ENCODE results near the gene LY6G5B. TPM values are rescaled to one million over a fixed set of nuclear protein-coding genes. Genes with fewer than 3 reads are reported as not detected.
"Not testable (repeated sequence)": the region's sequence is repeated elsewhere in the genome, so short reads cannot be mapped to it uniquely, and the experiment has no call there.

LY6G5B gene
- total RNA-seq, 3 donors from 2014 or later: 22.6 to 24.0 (median 22.9) TPM

GRCh38 chr6:31702819-31703716, 33.3 kb downstream of the LY6G5B start, which contains the start of gene ABHD16A:
TSS of gene ABHD16A (minus strand) at chr6:31703324. CDS start at chr6:31703281, 43 bp downstream.
- Mint-ChIP-seq H3K4me1 (ENCODE audit: low read depth) (peaks cover 22% of the 10 kb centered on the region), H3K36me3 (ENCODE audit: insufficient read depth) (peaks cover under 1% of the 10 kb centered on the region), H3K27me3 (ENCODE audit: low read depth) (no peaks in the 10 kb centered on the region), H3K9me3 (no peaks in the 10 kb centered on the region), H3K4me3 (peak within 1 kb of the TSS; percentile 99)
- DNase-seq: peak; percentile 96
- ATAC-seq: peak; percentile 94 to 95

DNA sequence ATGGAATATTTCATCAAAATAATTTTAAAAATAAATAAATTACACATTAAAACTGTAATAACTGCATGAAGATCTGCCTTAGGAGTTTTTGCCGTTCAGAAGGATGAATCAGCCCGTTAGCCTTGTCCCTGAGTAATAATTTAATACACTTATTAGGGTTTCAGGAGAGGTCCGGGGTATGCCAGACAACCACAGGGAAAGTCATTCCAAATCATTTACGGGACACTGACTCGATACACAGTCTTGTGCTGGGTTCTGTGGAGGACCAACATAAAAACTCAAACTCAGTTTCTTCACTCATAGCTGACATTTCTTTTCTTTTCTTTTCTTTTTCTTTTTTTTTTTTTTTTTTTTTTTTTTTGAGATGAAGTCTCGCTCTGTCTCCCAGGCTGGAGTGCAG, 36.2 kb downstream of the LY6G5B start:
- no peaks in the 10 kb centered on the region for H3K27me3 Mint-ChIP-seq (ENCODE audit: low read depth)
- ATAC-seq: no peak
- no peak overlapping the region for H3K4me3 Mint-ChIP-seq
- H3K36me3 Mint-ChIP-seq (ENCODE audit: insufficient read depth): no peaks in the 10 kb centered on the region
- H3K4me1 Mint-ChIP-seq (ENCODE audit: low read depth): peaks cover 21% of the 10 kb centered on the region
- H3K9me3 Mint-ChIP-seq: no peaks in the 10 kb centered on the region
- no peak for DNase-seq

- Mint-ChIP-seq H3K9me3 (no peaks in the 10 kb centered on the region), H3K27me3 (ENCODE audit: low read depth) (no peaks in the 10 kb centered on the region), H3K4me1 (ENCODE audit: low read depth) (peaks cover 20% of the 10 kb centered on the region), H3K36me3 (ENCODE audit: insufficient read depth) (no peaks in the 10 kb centered on the region), H3K4me3 (no peak within 1 kb of the TSS)
- ATAC-seq (no peak), DNase-seq (no peak)
Measured at GRCh38 chr6:31706599-31706998, 36.8 kb downstream of the LY6G5B start, which contains the start of gene LY6G6F. TSS of gene LY6G6F (plus strand) at chr6:31706866. CDS start at chr6:31706907, 41 bp downstream.

- Mint-ChIP-seq H3K27me3 (ENCODE audit: low read depth) (no peaks in the 10 kb centered on the region), H3K36me3 (ENCODE audit: insufficient read depth) (no peaks in the 10 kb centered on the region), H3K4me3 (no peak overlapping the region), H3K9me3 (no peaks in the 10 kb centered on the region), H3K4me1 (ENCODE audit: low read depth) (peaks cover 14% of the 10 kb centered on the region)
- DNase-seq (no peak), ATAC-seq (no peak)
Measured at GRCh38 chr6:31707701-31708100, 37.9 kb downstream of the LY6G5B start.

DNA sequence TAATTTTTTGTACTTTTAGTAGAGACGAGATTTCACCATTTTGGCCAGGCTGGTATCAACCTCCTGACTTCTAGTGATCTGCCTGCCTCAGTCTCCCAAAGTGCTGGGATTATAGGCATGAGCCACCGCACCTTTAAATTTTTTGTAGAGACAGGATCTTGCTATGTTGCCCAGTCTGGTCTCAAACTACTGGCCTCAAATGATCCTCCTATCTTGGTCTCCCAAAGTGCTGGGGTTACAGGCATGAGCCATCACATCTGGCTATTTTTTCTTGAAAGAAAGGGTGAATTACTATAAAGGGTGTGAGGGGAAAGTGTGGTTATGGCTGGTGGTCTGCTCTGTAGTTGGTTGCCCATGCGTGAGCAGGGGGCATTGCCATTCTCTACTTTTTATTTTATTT, 38.4 kb downstream of the LY6G5B start:
- no peaks in the 10 kb centered on the region for H3K36me3 Mint-ChIP-seq (ENCODE audit: insufficient read depth)
- DNase-seq: no peak
- peaks cover 13% of the 10 kb centered on the region for H3K4me1 Mint-ChIP-seq (ENCODE audit: low read depth)
- ATAC-seq: no peak
- H3K4me3 Mint-ChIP-seq: no peak overlapping the region
- no peaks in the 10 kb centered on the region for H3K9me3 Mint-ChIP-seq
- H3K27me3 Mint-ChIP-seq (ENCODE audit: low read depth): no peaks in the 10 kb centered on the region

DNA sequence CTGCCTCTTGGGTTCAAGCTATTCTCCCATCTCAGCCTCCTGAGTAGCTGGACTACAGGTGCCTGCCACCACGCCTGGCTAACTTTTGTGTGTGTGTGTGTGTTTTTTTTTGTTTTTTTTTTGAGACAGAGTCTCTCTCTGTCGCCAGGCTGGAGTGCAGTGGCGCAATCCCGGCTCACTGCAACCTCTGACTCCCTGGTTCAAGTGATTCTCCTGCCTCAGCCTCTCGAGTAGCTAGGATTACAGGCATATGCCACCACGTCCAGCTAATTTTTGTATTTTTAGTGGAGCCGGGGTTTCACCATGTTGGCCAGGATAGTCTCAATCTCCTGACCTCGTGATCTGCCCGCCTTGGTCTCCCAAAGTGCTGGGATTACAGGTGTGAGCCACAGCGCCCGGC, 39.4 kb downstream of the LY6G5B start:
- H3K27me3 Mint-ChIP-seq (ENCODE audit: low read depth); DNase-seq; H3K9me3 Mint-ChIP-seq; ATAC-seq; H3K36me3 Mint-ChIP-seq (ENCODE audit: insufficient read depth); H3K4me3 Mint-ChIP-seq: not testable (repeated sequence)
- H3K4me1 Mint-ChIP-seq (ENCODE audit: low read depth): peaks cover 11% of the 10 kb centered on the region

- DNase-seq (no peak), ATAC-seq (no peak)
- H3K4me3 Mint-ChIP-seq: no peak overlapping the region
- no peaks in the 10 kb centered on the region for H3K9me3 Mint-ChIP-seq
- H3K27me3 Mint-ChIP-seq (ENCODE audit: low read depth): no peaks in the 10 kb centered on the region
- peaks cover 11% of the 10 kb centered on the region for H3K4me1 Mint-ChIP-seq (ENCODE audit: low read depth)
- H3K36me3 Mint-ChIP-seq (ENCODE audit: insufficient read depth): no peaks in the 10 kb centered on the region
Measured at GRCh38 chr6:31710523-31711219, 40.9 kb downstream of the LY6G5B start.

GRCh38 chr6:31711233-31711632, 41.5 kb downstream of the LY6G5B start:
- ATAC-seq (no peak), DNase-seq (no peak)
- Mint-ChIP-seq H3K9me3 (no peaks in the 10 kb centered on the region), H3K4me1 (ENCODE audit: low read depth) (peaks cover 11% of the 10 kb centered on the region), H3K27me3 (ENCODE audit: low read depth) (no peaks in the 10 kb centered on the region), H3K4me3 (no peak overlapping the region), H3K36me3 (ENCODE audit: insufficient read depth) (no peaks in the 10 kb centered on the region)

GRCh38 chr6:31712296-31712695, 42.5 kb downstream of the LY6G5B start:
- DNase-seq (no peak), ATAC-seq (peak in 1 of 2 donors; percentile 46)
- Mint-ChIP-seq H3K4me3 (no peak overlapping the region), H3K9me3 (no peaks in the 10 kb centered on the region), H3K36me3 (ENCODE audit: insufficient read depth) (no peaks in the 10 kb centered on the region), H3K4me1 (ENCODE audit: low read depth) (peaks cover 11% of the 10 kb centered on the region), H3K27me3 (ENCODE audit: low read depth) (no peaks in the 10 kb centered on the region)

- no peaks in the 10 kb centered on the region for H3K9me3 Mint-ChIP-seq
- H3K27me3 Mint-ChIP-seq (ENCODE audit: low read depth): no peaks in the 10 kb centered on the region
- no peak overlapping the region for H3K4me3 Mint-ChIP-seq
- no peak for ATAC-seq
- no peak for DNase-seq
- H3K36me3 Mint-ChIP-seq (ENCODE audit: insufficient read depth): no peaks in the 10 kb centered on the region
- H3K4me1 Mint-ChIP-seq (ENCODE audit: low read depth): peaks cover 11% of the 10 kb centered on the region
Measured at GRCh38 chr6:31713465-31713864, 43.7 kb downstream of the LY6G5B start.

DNA sequence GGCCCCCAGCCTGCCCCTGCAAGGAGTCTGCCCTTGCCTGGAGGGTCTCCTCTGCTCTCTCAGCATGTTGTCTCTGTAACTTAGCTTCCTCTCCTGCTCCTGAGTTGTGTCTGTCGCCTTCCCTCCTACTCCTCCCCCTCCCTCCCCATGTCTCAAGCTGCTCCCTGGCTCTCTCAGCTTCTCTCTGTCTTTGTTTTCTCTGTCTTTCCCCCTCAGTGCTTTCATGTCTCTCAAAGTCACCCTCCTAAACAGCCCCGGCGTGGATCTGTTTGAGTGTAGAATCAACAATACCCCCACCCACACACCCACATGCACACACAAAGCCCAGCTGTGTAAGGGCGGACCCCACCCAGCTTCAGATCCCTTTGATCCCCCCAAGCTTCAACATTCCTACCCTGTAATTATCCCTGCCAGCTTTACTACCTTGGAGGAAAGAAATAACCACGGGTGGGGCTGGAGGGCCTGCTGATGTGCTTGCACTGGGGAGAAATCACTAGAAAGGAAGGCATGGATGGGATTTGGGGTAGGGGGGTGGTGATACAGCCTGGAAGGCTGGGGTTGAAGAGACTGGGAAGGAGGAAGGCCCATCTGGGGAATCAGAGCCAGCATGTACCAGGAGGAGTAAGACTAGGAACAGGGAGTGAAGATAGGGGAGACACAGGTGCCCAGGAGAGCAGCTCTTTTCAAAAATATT, 44.4 kb downstream of the LY6G5B start:
- Mint-ChIP-seq H3K4me3 (no peak overlapping the region), H3K27me3 (ENCODE audit: low read depth) (no peaks in the 10 kb centered on the region), H3K4me1 (ENCODE audit: low read depth) (peaks cover 11% of the 10 kb centered on the region), H3K36me3 (ENCODE audit: insufficient read depth) (no peaks in the 10 kb centered on the region), H3K9me3 (no peaks in the 10 kb centered on the region)
- ATAC-seq (no peak), DNase-seq (no peak)

DNA sequence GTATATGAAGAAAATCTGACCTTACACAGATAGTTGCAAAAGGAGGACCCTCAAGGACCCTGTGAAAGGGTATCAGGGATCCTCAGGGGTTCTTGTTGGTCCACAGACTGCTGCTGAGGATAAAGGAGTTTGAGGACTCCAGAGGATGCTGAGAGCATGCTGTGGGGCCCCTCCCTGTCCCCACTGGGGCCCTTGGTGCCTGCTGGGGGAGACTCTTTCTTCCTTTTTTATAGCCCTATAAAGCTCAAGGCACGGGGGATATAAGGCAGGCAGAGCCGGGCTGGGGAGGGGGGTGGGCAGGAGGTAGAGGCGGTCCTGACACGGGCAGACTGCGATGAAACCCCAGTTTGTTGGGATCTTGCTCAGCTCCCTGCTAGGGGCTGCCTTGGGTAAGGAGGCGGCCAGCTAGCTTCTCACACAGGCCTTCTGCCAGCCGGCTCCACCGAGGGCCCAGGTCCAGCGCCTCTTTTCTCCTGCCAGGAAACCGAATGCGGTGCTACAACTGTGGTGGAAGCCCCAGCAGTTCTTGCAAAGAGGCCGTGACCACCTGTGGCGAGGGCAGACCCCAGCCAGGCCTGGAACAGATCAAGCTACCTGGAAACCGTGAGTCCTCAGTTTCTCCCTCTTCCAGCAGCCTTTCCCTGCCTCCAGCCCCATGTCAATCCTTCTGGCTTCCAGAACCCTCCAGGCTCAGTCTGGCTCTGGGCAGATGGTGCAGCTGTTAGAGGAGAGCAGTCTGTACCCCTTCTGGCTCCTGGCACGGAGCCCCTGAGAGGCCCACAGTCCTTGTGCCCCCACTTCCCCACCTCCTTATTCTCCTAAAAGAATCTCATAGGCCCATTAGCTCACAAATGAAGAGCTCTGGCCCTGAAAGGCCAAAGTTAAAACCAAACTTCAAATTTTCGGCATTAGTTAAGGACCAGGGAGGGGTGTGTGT, 45.5 kb downstream of the LY6G5B start, which contains the start of gene LY6G6D:
Gene LY6G6D (plus strand): TSS at position 327 of the 937 bp plus-strand sequence. CDS start 8 bp downstream, at position 335.
- no peaks in the 10 kb centered on the region for H3K9me3 Mint-ChIP-seq
- no peak for DNase-seq
- peaks cover 11% of the 10 kb centered on the region for H3K4me1 Mint-ChIP-seq (ENCODE audit: low read depth)
- no peaks in the 10 kb centered on the region for H3K27me3 Mint-ChIP-seq (ENCODE audit: low read depth)
- H3K4me3 Mint-ChIP-seq: no peak within 1 kb of the TSS
- no peak for ATAC-seq
- no peaks in the 10 kb centered on the region for H3K36me3 Mint-ChIP-seq (ENCODE audit: insufficient read depth)

- H3K4me1 Mint-ChIP-seq (ENCODE audit: low read depth): no peaks in the 10 kb centered on the region
- DNase-seq (no peak), ATAC-seq (no peak)
- H3K4me3 Mint-ChIP-seq: no peak overlapping the region
- H3K9me3 Mint-ChIP-seq: no peaks in the 10 kb centered on the region
- H3K36me3 Mint-ChIP-seq (ENCODE audit: insufficient read depth): no peaks in the 10 kb centered on the region
- H3K27me3 Mint-ChIP-seq (ENCODE audit: low read depth): no peaks in the 10 kb centered on the region
Measured at GRCh38 chr6:31717499-31718222, 47.9 kb downstream of the LY6G5B start.

Measured in activated T-cell treated with anti-CD3 and anti-CD28 coated beads, Interleukin-2, amount 50 U/mL, for 4 hours (primary cell).